Activated naive CD4-positive, alpha-beta T cell treated with anti-CD3 and anti-CD28 coated beads, Interleukin-2, amount 50 U/mL, for 24 hours (primary cell): Measurements from ENCODE around the gene THSD7A.

Experiments used
- H3K27ac Mint-ChIP-seq: one replicate; pipeline ENCODE4 v1.8.0; 2021; ENCODE audit warnings: mild to moderate bottlenecking, mixed read lengths
- H3K27me3 Mint-ChIP-seq: one replicate; pipeline ENCODE4 v1.8.0; 2021; ENCODE audit warnings: mixed read lengths
- H3K36me3 Mint-ChIP-seq: one replicate; pipeline ENCODE4 v1.8.0; 2021; ENCODE audit warnings: mixed read lengths
- H3K4me1 Mint-ChIP-seq: one replicate; pipeline ENCODE4 v1.8.0; 2021; ENCODE audit warnings: mixed read lengths
- H3K4me3 Mint-ChIP-seq: one replicate; pipeline ENCODE4 v1.8.0; 2021; ENCODE audit warnings: mild to moderate bottlenecking, mixed read lengths
- H3K9me3 Mint-ChIP-seq: one replicate; pipeline ENCODE4 v1.8.0; 2021; ENCODE audit warnings: mixed read lengths

THSD7A gene

DNA sequence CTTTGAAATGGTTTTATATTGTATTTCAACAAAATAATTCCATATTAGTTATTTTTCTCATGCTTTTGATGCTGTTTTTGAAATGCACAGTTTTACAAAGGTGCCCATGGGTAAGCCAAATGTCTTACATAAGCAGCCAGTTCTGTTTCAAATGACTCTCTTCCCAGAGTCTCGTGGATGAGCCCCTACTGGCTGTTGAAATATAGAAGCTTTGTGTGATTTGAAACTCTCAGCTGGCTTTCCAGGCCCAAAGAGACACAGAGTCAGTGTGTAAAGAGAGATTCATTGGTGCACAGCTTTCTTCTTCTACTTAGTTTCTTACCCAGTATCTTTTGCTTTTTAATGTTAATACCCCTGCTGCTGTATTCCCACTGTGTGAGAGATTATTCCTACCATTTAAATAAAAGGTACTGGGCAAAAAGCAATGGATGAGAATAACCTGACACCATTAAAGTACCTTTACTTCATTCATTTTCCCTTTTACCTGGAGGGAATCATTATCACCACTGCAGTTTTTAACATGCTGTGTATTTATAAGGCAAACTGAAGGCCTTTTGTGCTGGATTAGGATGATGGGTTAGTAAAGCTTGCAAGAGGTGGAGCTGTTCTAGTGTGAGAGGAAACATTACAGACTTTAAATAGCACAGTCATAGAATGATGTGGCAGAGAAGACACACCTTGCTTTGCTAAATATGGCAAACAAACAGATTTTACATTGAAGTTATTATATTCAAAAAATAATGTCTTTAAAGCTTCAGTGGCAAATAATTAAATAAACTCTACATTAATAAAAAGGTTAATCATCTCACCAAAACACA, 415.1 kb downstream of the THSD7A start:
- Mint-ChIP-seq H3K36me3 (no peaks in the 10 kb centered on the region), H3K9me3 (peaks cover 5% of the 10 kb centered on the region), H3K27ac (no peak overlapping the region), H3K27me3 (no peaks in the 10 kb centered on the region), H3K4me3 (no peak overlapping the region), H3K4me1 (no peaks in the 10 kb centered on the region)

DNA sequence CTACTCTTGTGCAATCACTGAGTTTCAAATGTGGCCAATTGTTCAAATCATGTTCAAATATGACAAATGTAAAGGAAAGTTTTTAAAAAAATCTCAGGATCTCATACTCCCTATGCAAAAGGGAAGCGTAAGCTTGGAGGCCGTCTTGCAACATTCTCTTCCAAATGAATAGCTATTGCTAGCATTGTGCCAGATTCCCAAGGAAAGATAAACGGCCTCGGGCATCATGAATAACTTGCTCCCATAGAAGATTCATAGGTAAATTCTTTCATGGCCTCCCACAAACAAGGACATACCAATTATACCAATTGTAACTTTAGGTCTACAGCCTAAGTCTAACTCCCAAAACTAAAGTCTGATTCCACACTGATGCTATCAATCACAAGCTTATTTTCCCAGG, 416.9 kb downstream of the THSD7A start:
- no peak overlapping the region for H3K27ac Mint-ChIP-seq
- no peaks in the 10 kb centered on the region for H3K27me3 Mint-ChIP-seq
- peaks cover 5% of the 10 kb centered on the region for H3K9me3 Mint-ChIP-seq
- H3K36me3 Mint-ChIP-seq, result no peaks in the 10 kb centered on the region
- H3K4me3 Mint-ChIP-seq, result no peak overlapping the region
- no peaks in the 10 kb centered on the region for H3K4me1 Mint-ChIP-seq

DNA sequence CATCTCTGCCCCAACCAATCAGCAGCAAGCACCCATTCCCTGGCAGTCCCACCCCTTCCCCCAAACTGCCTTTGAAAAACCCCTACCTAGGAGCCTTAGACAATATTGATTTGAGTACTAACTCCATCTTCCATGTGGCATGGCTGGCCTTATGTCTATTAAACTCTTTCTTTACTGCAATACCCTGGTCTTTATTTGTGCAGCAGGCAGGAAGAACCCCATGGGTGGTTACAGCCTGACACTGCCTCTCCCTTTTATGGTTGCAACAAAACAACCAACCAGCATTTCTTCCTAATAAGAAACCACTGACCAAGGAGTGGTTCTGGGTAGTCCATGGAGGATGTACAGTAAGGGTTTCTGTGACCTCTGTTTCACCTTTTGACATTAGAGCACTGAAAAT, 418.1 kb downstream of the THSD7A start:
- H3K36me3 Mint-ChIP-seq, result no peaks in the 10 kb centered on the region
- no peaks in the 10 kb centered on the region for H3K4me1 Mint-ChIP-seq
- no peaks in the 10 kb centered on the region for H3K27me3 Mint-ChIP-seq
- no peak overlapping the region for H3K4me3 Mint-ChIP-seq
- no peaks in the 10 kb centered on the region for H3K9me3 Mint-ChIP-seq
- H3K27ac Mint-ChIP-seq, result no peak overlapping the region

DNA sequence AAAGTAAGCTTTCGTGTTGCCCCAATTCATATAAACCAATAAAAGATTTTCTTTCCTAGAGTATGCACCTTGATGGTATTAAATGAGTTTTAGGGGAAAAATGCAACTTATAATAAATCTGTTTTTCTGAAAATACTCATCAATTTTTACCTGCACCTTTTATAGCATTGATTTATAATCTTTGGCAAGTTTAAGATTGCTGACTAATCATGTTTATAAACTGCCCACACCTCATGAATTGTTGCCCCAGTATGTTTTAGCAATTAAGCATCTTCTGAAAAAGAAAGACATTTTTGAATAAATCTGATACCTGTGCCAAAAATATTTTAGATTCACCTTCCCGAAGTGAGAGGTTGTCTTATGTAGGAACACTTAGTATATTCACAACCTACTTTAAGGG, 420.0 kb downstream of the THSD7A start:
- Mint-ChIP-seq H3K36me3 (no peaks in the 10 kb centered on the region), H3K27ac (no peak overlapping the region), H3K4me1 (no peaks in the 10 kb centered on the region), H3K4me3 (no peak overlapping the region), H3K27me3 (no peaks in the 10 kb centered on the region), H3K9me3 (no peaks in the 10 kb centered on the region)

DNA sequence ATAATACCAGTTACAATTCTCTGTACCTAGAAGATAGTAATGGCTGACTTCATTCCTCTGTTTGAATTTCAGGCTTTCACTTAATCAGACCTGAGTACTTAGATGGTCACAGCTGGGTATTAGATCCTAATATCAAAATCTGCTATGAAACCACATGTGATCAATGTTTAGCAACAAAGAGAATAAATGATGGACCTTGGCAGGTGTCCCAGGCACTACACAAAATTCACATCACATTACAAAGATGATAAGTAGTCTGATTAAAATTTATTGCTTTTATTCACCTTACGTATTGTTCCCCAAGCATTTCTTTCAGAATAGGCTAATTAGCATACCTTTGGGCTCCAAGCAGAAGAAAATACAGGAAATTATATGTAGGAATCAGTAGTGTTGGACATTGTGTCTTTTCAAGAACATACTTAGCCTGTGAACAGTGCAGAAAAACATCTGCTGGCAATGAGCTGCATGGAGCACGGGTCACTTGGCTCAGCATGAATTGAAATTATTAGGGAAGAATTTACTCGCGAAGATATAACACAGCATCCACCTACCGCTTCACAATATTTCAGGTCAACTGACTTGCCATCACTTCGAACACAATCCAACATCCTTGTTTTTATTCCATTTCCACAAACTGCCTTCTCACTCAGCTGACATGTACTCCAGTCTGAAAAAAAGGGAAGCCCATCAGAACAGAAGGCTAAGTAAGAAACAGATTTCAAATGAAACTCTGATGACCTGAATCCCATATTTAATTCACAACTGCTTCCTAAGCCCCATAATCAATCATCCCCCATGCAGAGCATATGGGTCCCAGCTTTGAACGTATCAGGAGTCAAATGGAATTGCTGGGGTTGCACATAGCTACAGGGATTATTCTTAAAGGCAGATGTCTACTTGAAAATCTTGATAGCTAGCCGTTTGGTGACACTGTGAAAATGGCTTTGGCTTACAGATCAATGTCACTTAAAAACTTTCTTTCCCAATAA, 421.0 kb downstream of the THSD7A start:
- Mint-ChIP-seq H3K4me3 (no peak overlapping the region), H3K9me3 (no peaks in the 10 kb centered on the region), H3K27ac (no peak overlapping the region), H3K4me1 (no peaks in the 10 kb centered on the region), H3K36me3 (no peaks in the 10 kb centered on the region), H3K27me3 (no peaks in the 10 kb centered on the region)

DNA sequence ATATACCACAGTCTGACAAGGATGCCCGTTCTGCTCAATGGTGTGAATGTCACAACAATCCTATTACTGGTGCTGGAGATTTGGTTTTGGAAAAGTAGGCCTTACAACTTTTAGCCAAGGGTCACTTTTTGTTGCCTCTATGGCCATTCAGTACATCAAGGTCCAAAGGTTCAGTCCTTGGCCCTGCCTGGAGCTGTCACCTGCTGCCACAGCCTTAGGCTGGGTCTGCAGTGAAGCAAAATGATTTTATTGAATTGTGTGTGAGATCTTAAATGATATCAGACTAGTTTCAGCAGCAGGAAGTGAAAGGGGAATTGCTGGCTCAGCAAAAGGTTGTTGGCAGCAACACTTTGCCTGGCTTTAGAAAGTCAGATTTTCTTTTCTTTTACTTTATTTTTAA, 427.6 kb downstream of the THSD7A start:
- no peaks in the 10 kb centered on the region for H3K27me3 Mint-ChIP-seq
- no peak overlapping the region for H3K4me3 Mint-ChIP-seq
- no peaks in the 10 kb centered on the region for H3K9me3 Mint-ChIP-seq
- no peaks in the 10 kb centered on the region for H3K36me3 Mint-ChIP-seq
- no peaks in the 10 kb centered on the region for H3K4me1 Mint-ChIP-seq
- H3K27ac Mint-ChIP-seq, result no peak overlapping the region

DNA sequence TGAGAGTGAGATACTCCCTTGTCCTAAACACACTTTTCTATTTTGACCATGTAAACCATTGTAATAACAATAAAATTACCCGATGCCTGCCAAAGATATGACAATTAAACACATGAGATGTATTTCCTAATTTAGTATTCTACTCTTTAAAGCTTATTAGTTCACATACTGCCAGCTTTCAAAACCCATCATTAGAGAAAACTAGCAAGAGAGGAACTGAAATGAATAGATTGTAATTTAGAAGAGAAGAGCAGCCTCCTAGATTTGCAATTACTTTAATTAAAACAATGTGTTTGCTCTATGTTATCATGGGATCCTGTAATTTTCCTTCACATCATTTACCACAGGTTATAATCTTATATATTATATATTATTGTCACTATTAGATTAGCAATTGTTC, 428.2 kb downstream of the THSD7A start:
- no peaks in the 10 kb centered on the region for H3K36me3 Mint-ChIP-seq
- H3K4me1 Mint-ChIP-seq, result no peaks in the 10 kb centered on the region
- H3K27me3 Mint-ChIP-seq, result no peaks in the 10 kb centered on the region
- H3K27ac Mint-ChIP-seq, result no peak overlapping the region
- no peak overlapping the region for H3K4me3 Mint-ChIP-seq
- H3K9me3 Mint-ChIP-seq, result no peaks in the 10 kb centered on the region

DNA sequence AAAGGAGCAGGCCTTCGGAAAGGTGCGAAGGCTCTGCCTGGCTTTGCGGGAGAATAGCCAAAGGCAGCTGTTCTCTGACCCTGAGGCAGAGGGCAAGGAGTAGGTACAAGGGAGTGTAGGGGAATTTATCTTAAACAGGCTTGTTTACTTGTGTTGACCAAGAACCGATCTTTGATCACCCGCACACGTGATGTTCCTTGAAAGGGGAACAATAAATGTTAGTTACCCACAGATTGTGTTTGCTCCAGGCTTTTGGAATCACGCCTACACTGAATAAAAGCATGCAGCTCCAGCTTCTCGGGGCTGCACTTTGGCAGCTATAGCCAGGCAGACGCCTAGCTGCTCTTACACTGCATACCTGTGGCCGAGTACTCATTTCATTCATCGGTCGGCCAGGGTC, 437.6 kb downstream of the THSD7A start:
- no peaks in the 10 kb centered on the region for H3K4me1 Mint-ChIP-seq
- H3K27ac Mint-ChIP-seq, result no peak overlapping the region
- H3K36me3 Mint-ChIP-seq, result no peaks in the 10 kb centered on the region
- H3K27me3 Mint-ChIP-seq, result no peaks in the 10 kb centered on the region
- H3K4me3 Mint-ChIP-seq, result no peak overlapping the region
- peaks cover 8% of the 10 kb centered on the region for H3K9me3 Mint-ChIP-seq

DNA sequence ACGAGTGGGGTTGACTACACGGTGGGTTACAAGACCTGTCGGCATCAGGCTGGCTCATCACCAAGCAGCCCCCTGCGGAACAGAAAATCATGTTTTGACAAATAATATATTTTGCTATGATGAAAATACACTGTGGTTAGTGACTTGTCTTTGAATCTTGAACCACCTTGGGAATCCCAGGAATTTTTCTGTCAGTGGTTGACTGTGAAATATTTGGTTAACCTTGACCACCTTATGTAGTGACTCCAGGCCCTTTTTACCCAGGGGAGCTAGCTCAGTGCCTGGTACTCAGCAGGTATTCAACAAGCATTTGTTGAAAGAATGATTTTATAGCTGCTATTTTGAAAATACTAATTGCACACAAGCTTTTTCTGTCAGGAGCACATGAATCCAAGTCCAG, 452.4 kb downstream of the THSD7A start:
- Mint-ChIP-seq H3K4me3 (no peak overlapping the region), H3K36me3 (no peaks in the 10 kb centered on the region), H3K27me3 (no peaks in the 10 kb centered on the region), H3K4me1 (no peaks in the 10 kb centered on the region), H3K27ac (no peak overlapping the region), H3K9me3 (no peaks in the 10 kb centered on the region)

DNA sequence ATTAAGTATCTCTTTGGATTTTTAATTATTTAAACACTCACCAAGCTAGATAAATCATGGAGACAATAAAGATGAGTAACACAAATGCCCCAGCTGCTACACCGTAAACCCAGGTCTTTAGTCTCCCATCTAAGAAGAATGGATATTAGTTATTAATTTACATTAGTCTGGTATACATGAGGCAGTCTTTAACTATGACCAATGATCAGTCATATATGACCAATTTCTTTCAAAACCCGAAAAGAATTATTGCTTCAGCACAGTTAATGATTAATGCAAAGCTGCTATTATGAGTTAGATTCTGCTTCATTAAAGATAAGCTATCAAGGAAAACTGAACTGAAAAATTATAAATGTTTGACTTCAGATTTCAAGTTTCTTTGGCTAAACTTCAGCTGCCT, 455.5 kb downstream of the THSD7A start:
- Mint-ChIP-seq H3K9me3 (no peaks in the 10 kb centered on the region), H3K27me3 (peaks cover 3% of the 10 kb centered on the region), H3K36me3 (no peaks in the 10 kb centered on the region), H3K27ac (no peak overlapping the region), H3K4me3 (no peak overlapping the region), H3K4me1 (no peaks in the 10 kb centered on the region)

DNA sequence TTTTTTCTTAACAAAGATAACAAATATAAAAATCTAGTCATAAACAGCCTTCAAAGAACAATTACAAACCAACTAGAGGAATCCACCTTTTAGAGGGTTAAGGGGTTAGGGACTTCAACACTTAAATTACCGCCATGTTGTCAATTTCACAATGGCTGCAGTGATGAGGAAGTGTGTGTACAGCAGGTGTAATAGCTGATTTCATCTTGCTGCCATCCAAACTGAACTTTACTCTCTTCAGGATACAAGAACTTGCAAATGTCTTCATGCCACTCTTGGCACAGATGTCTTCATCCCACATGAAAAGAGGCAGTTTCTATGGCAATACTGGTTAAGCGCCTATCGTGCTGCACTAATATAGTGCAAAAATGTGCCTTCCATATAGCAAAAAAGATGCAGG, 457.4 kb downstream of the THSD7A start:
- Mint-ChIP-seq H3K4me3 (no peak overlapping the region), H3K27ac (no peak overlapping the region), H3K9me3 (no peaks in the 10 kb centered on the region), H3K4me1 (no peaks in the 10 kb centered on the region), H3K36me3 (no peaks in the 10 kb centered on the region), H3K27me3 (peaks cover 3% of the 10 kb centered on the region)

DNA sequence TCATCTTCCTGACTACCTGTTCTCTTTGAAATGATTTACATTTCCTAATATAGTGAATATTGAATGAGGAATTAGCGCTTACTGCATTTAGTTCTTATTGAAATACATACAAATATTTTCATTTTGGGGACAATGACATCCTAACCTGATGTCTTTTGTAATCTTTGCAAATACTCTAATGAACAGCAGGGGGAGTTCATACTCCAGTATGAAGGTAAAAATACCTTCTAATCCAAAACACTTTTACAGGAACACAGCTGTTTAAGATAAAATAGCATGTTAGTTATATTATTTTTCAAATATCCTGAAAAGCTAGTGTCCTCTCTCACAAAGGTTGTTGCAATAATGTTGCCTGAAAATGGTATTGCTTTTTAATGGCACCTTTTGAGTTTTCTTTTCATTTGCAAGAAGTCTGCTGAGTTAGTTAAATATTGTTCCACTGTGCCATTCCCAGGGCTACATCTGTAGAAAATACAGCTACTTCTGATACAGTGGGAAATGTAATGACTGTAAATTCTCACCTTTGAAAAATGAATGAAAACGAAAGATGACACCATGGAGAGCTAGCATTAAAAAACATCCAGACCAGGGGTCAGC, 458.4 kb downstream of the THSD7A start:
- Mint-ChIP-seq H3K27ac (no peak overlapping the region), H3K4me3 (no peak overlapping the region), H3K27me3 (peaks cover 3% of the 10 kb centered on the region), H3K36me3 (no peaks in the 10 kb centered on the region), H3K4me1 (no peaks in the 10 kb centered on the region), H3K9me3 (no peaks in the 10 kb centered on the region)

DNA sequence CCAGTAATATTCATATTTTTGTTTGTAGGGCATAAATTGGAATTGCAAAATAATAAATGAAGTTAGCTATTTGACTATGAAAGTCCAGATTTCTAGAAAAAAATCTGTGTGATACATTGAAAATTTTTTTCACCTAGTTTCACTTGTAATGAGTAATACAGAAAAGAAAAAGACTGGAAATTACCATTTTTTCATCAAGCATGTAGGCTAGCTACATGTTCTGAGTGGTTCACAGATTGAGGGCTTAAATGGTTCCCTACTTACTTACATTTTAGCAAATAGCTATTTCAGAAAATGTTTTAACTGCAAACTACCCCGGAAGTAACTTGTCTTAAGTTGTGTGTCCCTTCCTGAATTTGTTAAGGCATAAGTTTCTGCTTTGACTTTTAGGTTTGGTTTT, 462.3 kb downstream of the THSD7A start:
- no peaks in the 10 kb centered on the region for H3K4me1 Mint-ChIP-seq
- H3K36me3 Mint-ChIP-seq, result no peaks in the 10 kb centered on the region
- no peak overlapping the region for H3K4me3 Mint-ChIP-seq
- no peaks in the 10 kb centered on the region for H3K9me3 Mint-ChIP-seq
- H3K27me3 Mint-ChIP-seq, result peaks cover 3% of the 10 kb centered on the region
- H3K27ac Mint-ChIP-seq, result no peak overlapping the region

DNA sequence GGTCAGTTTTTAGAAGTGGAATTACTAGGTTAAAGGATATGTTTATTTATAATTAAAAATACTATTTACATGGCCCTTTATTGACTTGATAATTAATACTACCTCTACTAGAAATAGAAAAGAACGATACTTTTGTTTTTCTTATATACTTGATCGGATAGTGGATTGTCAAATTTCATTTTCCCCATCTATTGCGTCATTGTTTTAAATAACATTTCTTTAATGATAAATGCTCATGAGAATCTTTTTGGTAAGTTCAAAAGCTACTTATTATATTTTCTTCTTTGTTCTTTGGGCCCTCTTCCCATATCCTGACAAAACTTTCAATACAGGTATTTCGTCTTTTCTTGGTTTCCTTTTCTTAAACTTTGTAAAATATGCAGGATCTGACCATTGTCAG, 465.9 kb downstream of the THSD7A start:
- H3K9me3 Mint-ChIP-seq, result no peaks in the 10 kb centered on the region
- no peak overlapping the region for H3K4me3 Mint-ChIP-seq
- H3K4me1 Mint-ChIP-seq, result no peaks in the 10 kb centered on the region
- no peaks in the 10 kb centered on the region for H3K27me3 Mint-ChIP-seq
- no peaks in the 10 kb centered on the region for H3K36me3 Mint-ChIP-seq
- no peak overlapping the region for H3K27ac Mint-ChIP-seq

DNA sequence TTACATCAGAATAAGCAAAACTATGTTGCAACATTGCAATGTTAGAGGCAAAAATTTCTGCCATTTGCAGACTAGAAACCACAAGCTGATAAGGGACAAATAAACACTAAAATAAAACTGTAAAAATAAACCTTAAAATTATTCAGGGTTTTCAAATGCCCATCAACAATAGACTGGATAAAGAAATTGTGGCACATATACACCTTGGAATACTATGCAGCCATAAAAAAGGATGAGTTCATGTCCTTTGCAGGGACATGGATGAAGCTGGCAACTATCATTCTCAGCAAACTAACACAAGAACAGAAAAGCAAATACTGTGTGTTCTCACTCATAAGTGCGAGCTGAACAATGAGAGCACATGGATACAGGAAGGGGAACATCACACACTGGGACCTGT, 473.4 kb downstream of the THSD7A start:
- Mint-ChIP-seq H3K27me3 (no peaks in the 10 kb centered on the region), H3K4me1 (no peaks in the 10 kb centered on the region), H3K9me3 (no peaks in the 10 kb centered on the region), H3K36me3 (no peaks in the 10 kb centered on the region), H3K4me3 (no peak overlapping the region), H3K27ac (no peak overlapping the region)
